ENCODE measurements around the gene SEL1L3.

GRCh38 chr4:25788703-25789238 is 74.0 kb downstream of the SEL1L3 start:
- TF ChIP-seq CTCF (IDR thresholded peaks at IDR 0.05), result no peak
- no peak for TF ChIP-seq POLR2A (IDR thresholded peaks at IDR 0.05)
